HepG2 (cell line): ENCODE results near the gene QSOX1. TPM values are rescaled to one million over a fixed set of nuclear protein-coding genes. Genes with fewer than 3 reads are reported as not detected.
A peak's percentile ranks its signal among the peaks of the same experiment; 100 is the strongest.

Experiments
- KDM2A ChIP-seq: sonication (generic); formaldehyde crosslinking; IDR thresholded peaks from 2 replicates; pipeline ENCODE4 v1.4.0; 2020; ENCODE audit warnings: low read depth, missing genetic modification reagents, borderline replicate concordance
- MEIS1 ChIP-seq: sonication (generic); formaldehyde crosslinking; IDR thresholded peaks from 2 replicates; pipeline ENCODE4 v1.9.0; 2021; ENCODE audit warnings: mild to moderate bottlenecking, missing genetic modification reagents, moderate library complexity, borderline replicate concordance
- MYNN ChIP-seq: sonication (generic); formaldehyde crosslinking; IDR thresholded peaks from 2 replicates; pipeline ENCODE4 v1.4.0; 2020; ENCODE audit warnings: mild to moderate bottlenecking, low read depth, missing genetic modification reagents
- NFE2L1 ChIP-seq: sonication (generic); formaldehyde crosslinking; IDR thresholded peaks from 2 replicates; pipeline ENCODE4 v1.4.0; 2020; ENCODE audit warnings: missing genetic modification reagents, mild to moderate bottlenecking, borderline replicate concordance
- RAD21 ChIP-seq: fragments of 450-650 bp; formaldehyde crosslinking; IDR thresholded peaks from 2 replicates; pipeline ENCODE4 v1.5.0; 2020; ENCODE audit warnings: mild to moderate bottlenecking
- RBM39 ChIP-seq: fragments of 200-400 bp; formaldehyde crosslinking; IDR thresholded peaks from one replicate; pipeline ENCODE4 v1.6.1; 2018; ENCODE audit warnings: antibody characterized with exemption, mild to moderate bottlenecking, low read depth, low read length; ENCODE audit not compliant: poor library complexity, severe bottlenecking
- RXRA ChIP-seq: sonication (generic); formaldehyde crosslinking; IDR thresholded peaks from 2 replicates; pipeline ENCODE4 v1.5.1; 2020; ENCODE audit warnings: missing genetic modification reagents
- SMC3 ChIP-seq: IDR thresholded peaks from 2 replicates; pipeline ENCODE4 v1.6.1; 2011; ENCODE audit warnings: low read length, improper control_type of control experiment
- SPEN ChIP-seq: sonication (generic); formaldehyde crosslinking; IDR thresholded peaks from 2 replicates; pipeline ENCODE4 v1.5.1; 2020; ENCODE audit warnings: low read depth, mild to moderate bottlenecking, missing genetic modification reagents
- TSC22D2 ChIP-seq: sonication (generic); formaldehyde crosslinking; IDR thresholded peaks from 2 replicates; pipeline ENCODE4 v1.5.1; 2020; ENCODE audit warnings: missing genetic modification reagents, mild to moderate bottlenecking, borderline replicate concordance
- XRCC5 ChIP-seq: fragments of 200-400 bp; formaldehyde crosslinking; optimal IDR thresholded peaks from 2 replicates; pipeline ENCODE3; 2017; ENCODE audit warnings: mild to moderate bottlenecking, low read length
- YEATS2 ChIP-seq: sonication (generic); formaldehyde crosslinking; IDR thresholded peaks from 2 replicates; pipeline ENCODE4 v1.4.0; 2020; ENCODE audit warnings: missing genetic modification reagents, borderline replicate concordance
- ZNF431 ChIP-seq: sonication (generic); formaldehyde crosslinking; IDR thresholded peaks from 2 replicates; pipeline ENCODE4 v1.9.0; 2022; ENCODE audit warnings: missing genetic modification reagents, low read depth, mild to moderate bottlenecking, borderline replicate concordance
- ZNF496 ChIP-seq: sonication (generic); formaldehyde crosslinking; IDR thresholded peaks from 2 replicates; pipeline ENCODE4 v1.8.1; 2023; ENCODE audit warnings: mild to moderate bottlenecking, moderate library complexity, missing genetic modification reagents; ENCODE audit not compliant: insufficient replicate concordance
- ZNF619 ChIP-seq: sonication (generic); formaldehyde crosslinking; IDR thresholded peaks from 2 replicates; pipeline ENCODE4 v1.4.0; 2020; ENCODE audit warnings: mild to moderate bottlenecking, missing genetic modification reagents
- polyA plus RNA-seq, 8 experiments: library from polyadenylated mRNA; depleted of rRNA in 3 of 8; stranded (reverse) in 7 of 8; unstranded in 1 of 8; fragments of >200 nt; fragmentation: Illumina TruSeq in 4 of 8; extraction: Trizol in 4 of 8; gene quantifications; 2 replicates each; pipeline versions ENCODE4 v1.2.1 to v1.2.3, GENCODE V29; 2011 to 2016; ENCODE audit warnings: low read depth in 4 of 8, missing spikeins in 1 of 8, mixed read lengths in 1 of 8; ENCODE audit not compliant: insufficient read depth in 1 of 8
- total RNA-seq, 5 experiments: library from RNA; depleted of rRNA; stranded (reverse); fragments of >200 nt; fragmentation: Illumina TruSeq; extraction: Trizol; gene quantifications; 2 replicates each; pipeline ENCODE4 v1.2.3, GENCODE V29; 2016; ENCODE audit warnings: low read depth in 1 of 5
- TF ChIP-seq, protein P1 (sequence below): sonication (generic); formaldehyde crosslinking; IDR thresholded peaks from 2 replicates; pipeline ENCODE4 v1.8.1; 2023; ENCODE audit warnings: mild to moderate bottlenecking, missing genetic modification reagents, borderline replicate concordance
- TF ChIP-seq, protein P2 (sequence below): sonication (generic); formaldehyde crosslinking; IDR thresholded peaks from 2 replicates; pipeline ENCODE4 v1.4.0; 2020; ENCODE audit warnings: low read depth, missing genetic modification reagents
- TF ChIP-seq, protein P3 (sequence below): sonication (generic); formaldehyde crosslinking; IDR thresholded peaks from 2 replicates; pipeline ENCODE4 v1.4.0; 2020; ENCODE audit warnings: missing genetic modification reagents
- TF ChIP-seq, protein P4 (sequence below): sonication (generic); formaldehyde crosslinking; IDR thresholded peaks from 2 replicates; pipeline ENCODE4 v1.8.1; 2023; ENCODE audit warnings: mild to moderate bottlenecking, moderate library complexity, missing genetic modification reagents

QSOX1 gene
- total and polyA plus RNA-seq, 2 of the 13 experiments (the other 11 are each of a cell fraction or from before 2014, with no cell fraction given) = 6.8 to 40.2 TPM

DNA sequence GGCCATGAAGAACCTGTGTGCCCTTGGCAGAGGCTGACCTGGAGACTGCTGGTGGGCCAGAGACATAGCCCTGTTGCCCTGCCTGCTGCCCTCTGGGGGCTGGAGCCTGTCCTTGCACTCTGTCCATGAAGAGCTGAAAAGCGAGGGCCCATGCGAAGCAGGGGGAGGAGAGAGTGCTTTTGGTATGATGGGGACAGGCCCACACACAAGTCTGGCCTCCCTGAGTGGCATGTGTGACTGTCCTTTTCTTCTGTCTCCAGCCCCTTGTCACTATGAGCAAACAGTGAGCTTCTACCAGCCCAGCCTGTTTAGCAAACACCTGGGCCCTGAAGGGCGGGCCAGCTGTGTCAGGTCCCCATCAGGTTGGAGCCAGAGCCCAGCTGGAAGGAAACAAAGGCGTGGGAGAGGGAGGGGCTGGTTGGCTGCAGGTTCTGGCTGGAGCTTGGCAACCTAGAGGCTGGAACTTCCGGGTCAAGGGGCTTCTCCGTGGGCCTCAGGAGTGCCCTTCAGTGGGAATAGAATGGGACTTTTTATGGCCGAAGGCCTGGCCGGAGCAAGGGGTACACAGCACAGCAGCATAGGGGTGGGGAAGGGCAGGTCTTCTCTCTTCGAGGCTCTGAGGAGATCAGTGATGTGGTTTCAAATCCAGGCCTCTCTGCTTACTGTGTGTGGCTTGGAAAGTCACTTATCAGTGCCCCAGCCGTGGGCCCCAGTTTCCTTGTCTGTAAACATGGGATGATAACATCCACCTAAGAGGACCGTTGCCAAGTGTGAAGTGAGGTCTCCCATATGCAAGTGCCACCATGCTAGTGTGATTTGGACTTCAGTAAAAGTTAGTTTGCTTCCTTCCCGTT lies 14.3 kb downstream of the QSOX1 start (continued):
- TF ChIP-seq SMC3 (peak; percentile 65), ZNF431 (CRISPR knock-in tag) (no peak), SPEN (0 out of 2 replicates have a peak, but pooled peaks have one; percentile 19), ZNF496 (CRISPR knock-in tag) (no peak), KDM2A (0 out of 2 replicates have a peak, but pooled peaks have one; percentile 8), RBM39 (peak; percentile 10), YEATS2 (CRISPR knock-in tag) (no peak), ZNF619 (CRISPR knock-in tag) (peak; percentile 43; the same call in 1 of the 2 replicates), XRCC5 (peak; percentile 69), RXRA (CRISPR knock-in tag) (0 out of 2 replicates have a peak, but pooled peaks have one; percentile 16), MYNN (CRISPR knock-in tag) (no peak), MEIS1 (CRISPR knock-in tag) (no peak), TSC22D2 (CRISPR knock-in tag) (no peak), NFE2L1 (CRISPR knock-in tag) (no peak), RAD21 (CRISPR knock-in tag) (peak; percentile 73)
- TF ChIP-seq, protein P1, sequence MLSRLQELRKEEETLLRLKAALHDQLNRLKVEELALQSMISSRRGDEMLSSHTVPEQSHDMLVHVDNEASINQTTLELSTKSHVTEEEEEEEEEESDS (CRISPR knock-in tag) = no peak
- TF ChIP-seq, protein P2, sequence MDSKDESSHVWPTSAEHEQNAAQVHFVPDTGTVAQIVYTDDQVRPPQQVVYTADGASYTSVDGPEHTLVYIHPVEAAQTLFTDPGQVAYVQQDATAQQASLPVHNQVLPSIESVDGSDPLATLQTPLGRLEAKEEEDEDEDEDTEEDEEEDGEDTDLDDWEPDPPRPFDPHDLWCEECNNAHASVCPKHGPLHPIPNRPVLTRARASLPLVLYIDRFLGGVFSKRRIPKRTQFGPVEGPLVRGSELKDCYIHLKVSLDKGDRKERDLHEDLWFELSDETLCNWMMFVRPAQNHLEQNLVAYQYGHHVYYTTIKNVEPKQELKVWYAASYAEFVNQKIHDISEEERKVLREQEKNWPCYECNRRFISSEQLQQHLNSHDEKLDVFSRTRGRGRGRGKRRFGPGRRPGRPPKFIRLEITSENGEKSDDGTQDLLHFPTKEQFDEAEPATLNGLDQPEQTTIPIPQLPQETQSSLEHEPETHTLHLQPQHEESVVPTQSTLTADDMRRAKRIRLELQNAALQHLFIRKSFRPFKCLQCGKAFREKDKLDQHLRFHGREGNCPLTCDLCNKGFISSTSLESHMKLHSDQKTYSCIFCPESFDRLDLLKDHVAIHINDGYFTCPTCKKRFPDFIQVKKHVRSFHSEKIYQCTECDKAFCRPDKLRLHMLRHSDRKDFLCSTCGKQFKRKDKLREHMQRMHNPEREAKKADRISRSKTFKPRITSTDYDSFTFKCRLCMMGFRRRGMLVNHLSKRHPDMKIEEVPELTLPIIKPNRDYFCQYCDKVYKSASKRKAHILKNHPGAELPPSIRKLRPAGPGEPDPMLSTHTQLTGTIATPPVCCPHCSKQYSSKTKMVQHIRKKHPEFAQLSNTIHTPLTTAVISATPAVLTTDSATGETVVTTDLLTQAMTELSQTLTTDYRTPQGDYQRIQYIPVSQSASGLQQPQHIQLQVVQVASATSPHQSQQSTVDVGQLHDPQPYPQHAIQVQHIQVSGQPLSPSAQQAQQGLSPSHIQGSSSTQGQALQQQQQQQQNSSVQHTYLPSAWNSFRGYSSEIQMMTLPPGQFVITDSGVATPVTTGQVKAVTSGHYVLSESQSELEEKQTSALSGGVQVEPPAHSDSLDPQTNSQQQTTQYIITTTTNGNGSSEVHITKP (CRISPR knock-in tag) = no peak
- TF ChIP-seq, protein P3, sequence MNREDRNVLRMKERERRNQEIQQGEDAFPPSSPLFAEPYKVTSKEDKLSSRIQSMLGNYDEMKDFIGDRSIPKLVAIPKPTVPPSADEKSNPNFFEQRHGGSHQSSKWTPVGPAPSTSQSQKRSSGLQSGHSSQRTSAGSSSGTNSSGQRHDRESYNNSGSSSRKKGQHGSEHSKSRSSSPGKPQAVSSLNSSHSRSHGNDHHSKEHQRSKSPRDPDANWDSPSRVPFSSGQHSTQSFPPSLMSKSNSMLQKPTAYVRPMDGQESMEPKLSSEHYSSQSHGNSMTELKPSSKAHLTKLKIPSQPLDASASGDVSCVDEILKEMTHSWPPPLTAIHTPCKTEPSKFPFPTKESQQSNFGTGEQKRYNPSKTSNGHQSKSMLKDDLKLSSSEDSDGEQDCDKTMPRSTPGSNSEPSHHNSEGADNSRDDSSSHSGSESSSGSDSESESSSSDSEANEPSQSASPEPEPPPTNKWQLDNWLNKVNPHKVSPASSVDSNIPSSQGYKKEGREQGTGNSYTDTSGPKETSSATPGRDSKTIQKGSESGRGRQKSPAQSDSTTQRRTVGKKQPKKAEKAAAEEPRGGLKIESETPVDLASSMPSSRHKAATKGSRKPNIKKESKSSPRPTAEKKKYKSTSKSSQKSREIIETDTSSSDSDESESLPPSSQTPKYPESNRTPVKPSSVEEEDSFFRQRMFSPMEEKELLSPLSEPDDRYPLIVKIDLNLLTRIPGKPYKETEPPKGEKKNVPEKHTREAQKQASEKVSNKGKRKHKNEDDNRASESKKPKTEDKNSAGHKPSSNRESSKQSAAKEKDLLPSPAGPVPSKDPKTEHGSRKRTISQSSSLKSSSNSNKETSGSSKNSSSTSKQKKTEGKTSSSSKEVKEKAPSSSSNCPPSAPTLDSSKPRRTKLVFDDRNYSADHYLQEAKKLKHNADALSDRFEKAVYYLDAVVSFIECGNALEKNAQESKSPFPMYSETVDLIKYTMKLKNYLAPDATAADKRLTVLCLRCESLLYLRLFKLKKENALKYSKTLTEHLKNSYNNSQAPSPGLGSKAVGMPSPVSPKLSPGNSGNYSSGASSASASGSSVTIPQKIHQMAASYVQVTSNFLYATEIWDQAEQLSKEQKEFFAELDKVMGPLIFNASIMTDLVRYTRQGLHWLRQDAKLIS (CRISPR knock-in tag) = no peak
- TF ChIP-seq, protein P4, sequence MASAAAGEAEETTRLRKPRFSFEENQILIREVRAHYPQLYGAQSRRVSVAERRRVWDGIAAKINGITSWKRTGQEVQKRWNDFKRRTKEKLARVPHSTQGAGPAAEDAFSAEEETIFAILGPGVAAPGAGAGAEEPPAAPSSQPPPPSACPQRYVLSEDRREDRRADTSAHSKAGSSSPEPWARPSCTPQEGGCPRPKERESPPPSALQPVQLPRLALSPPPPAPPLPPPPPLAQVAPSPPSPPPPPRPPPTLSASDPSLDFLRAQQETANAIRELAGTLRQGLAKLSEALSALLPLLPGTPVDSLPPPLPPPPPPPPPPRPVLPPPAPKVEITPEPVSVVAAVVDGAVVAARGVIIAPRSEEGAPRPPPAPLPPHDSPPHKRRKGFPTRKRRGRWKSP = 0 out of 2 replicates have a peak, but pooled peaks have one; percentile 37
